ENCODE data around the gene CISTR.
"Not testable (repeated sequence)": the region's sequence is repeated elsewhere in the genome, so short reads cannot be mapped to it uniquely, and the experiment has no call there.

The CISTR gene

GRCh38 chr12:53780323-53780722 lies 28.5 kb upstream of the CISTR start:
- Histone ChIP-seq H3K4me3 (ENCODE audit: low read depth in 1 of 2, low read length in 2 of 2) (no peak overlapping the region), H3K36me3 (ENCODE audit: insufficient read depth, low read length) (no peaks in the 10 kb centered on the region), H3K9me3 (ENCODE audit: low read length) (no peaks in the 10 kb centered on the region), H3K27ac (ENCODE audit: low read depth, low read length) (no peak overlapping the region), H3K4me1 (ENCODE audit: insufficient read depth, low read length) (peaks cover 5% of the 10 kb centered on the region), H3K9ac (ENCODE audit: low read length) (no peak overlapping the region), H3K27me3 (ENCODE audit: control insufficient read depth in 1 of 2, insufficient read depth in 2 of 2, low read length in 2 of 2) (no peaks in the 10 kb centered on the region)

DNA sequence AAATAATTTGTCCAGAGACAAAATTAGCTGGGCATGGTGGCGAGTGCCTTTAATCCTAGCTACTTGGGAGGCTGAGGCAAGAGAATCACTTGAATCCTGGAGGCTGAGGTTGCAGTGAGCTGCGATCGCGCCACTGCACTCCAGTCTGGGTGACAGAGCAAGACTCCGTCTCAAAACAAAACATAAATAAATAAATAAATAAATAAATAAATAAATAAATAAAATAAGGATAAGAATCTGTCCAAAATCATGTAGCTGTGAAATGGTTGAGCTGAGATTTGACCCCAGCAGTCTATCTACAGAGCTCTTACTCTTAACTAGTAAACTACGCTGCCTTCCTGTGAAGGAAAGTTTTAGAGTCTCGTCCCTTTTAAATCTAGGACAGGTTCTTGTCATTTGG lies 27.9 kb upstream of the CISTR start:
- H3K36me3 ChIP-seq (ENCODE audit: insufficient read depth, low read length); H3K27ac ChIP-seq (ENCODE audit: low read depth, low read length); H3K4me1 ChIP-seq (ENCODE audit: insufficient read depth, low read length); H3K4me3 ChIP-seq (ENCODE audit: low read depth in 1 of 2, low read length in 2 of 2); H3K9me3 ChIP-seq (ENCODE audit: low read length); H3K9ac ChIP-seq (ENCODE audit: low read length); H3K27me3 ChIP-seq (ENCODE audit: control insufficient read depth in 1 of 2, insufficient read depth in 2 of 2, low read length in 2 of 2): not testable (repeated sequence)

DNA sequence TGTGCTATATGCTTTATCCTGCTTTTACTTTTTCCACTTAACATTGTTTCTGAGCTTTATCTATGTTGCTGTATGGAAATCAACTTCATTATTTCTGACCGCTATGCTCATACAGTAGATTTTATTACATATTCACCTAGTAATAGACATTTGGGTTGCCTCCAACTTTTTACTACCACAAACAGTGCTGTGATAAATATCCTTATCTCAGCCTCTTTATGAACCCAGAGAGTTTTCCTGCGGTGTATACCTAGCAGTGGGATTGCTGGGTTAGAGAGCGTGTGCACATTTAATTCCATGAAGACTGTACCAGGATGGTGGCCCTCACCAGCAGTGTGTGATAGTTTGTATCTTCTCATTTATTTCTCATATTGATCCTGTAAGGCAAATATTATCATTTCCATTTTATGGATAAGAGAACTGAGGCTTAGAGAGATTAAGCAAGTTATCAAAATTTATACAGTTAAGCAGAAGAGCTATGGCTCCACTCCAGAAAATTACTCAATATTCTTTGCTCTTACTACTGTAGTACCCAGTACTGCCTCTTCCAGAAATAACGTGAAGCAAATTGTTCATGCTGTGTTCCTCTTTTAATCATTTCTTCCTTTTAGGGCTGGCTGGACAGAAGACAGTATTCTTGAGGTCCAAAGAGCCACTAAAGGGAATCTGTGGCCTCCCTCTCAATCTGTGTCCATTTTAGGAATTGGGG lies 26.3 kb upstream of the CISTR start:
- Histone ChIP-seq H3K4me1 (ENCODE audit: insufficient read depth, low read length) (peaks cover 5% of the 10 kb centered on the region), H3K27me3 (ENCODE audit: control insufficient read depth in 1 of 2, insufficient read depth in 2 of 2, low read length in 2 of 2) (no peaks in the 10 kb centered on the region)

DNA sequence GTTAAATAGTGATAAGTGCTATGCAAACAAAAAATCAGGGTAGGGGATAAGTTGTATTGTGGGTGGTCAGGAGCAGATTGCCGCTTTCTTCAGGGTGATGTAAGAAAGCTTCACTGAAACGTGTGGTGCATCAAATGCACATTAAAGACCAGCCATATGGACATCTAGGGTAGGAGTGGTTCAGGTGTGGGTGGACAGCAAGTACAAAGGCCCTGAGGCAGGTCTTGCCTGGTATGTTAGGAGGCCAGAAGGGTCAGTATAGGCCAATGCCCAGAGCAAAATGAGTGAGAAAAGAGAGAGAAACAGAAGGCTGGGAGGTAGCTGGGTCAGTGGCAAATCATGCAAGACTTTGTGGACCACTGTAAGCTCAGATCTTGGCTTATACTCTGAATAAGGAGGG lies 25.6 kb upstream of the CISTR start:
- Histone ChIP-seq H3K27me3 (ENCODE audit: control insufficient read depth in 1 of 2, insufficient read depth in 2 of 2, low read length in 2 of 2) (no peaks in the 10 kb centered on the region), H3K9ac (ENCODE audit: low read length) (no peak overlapping the region), H3K4me3 (ENCODE audit: low read depth in 1 of 2, low read length in 2 of 2) (no peak overlapping the region), H3K9me3 (ENCODE audit: low read length) (no peaks in the 10 kb centered on the region), H3K27ac (ENCODE audit: low read depth, low read length) (no peak overlapping the region), H3K36me3 (ENCODE audit: insufficient read depth, low read length) (no peaks in the 10 kb centered on the region), H3K4me1 (ENCODE audit: insufficient read depth, low read length) (peaks cover 5% of the 10 kb centered on the region)

More for the DNA sequence above, 26.3 kb upstream of the CISTR start:
- no peak overlapping the region for H3K4me3 ChIP-seq (ENCODE audit: low read depth in 1 of 2, low read length in 2 of 2)
- H3K27ac ChIP-seq (ENCODE audit: low read depth, low read length): no peak overlapping the region
- no peak overlapping the region for H3K9ac ChIP-seq (ENCODE audit: low read length)
- no peaks in the 10 kb centered on the region for H3K9me3 ChIP-seq (ENCODE audit: low read length)
- no peaks in the 10 kb centered on the region for H3K36me3 ChIP-seq (ENCODE audit: insufficient read depth, low read length)

- Histone ChIP-seq H3K27ac (ENCODE audit: low read depth, low read length) (no peak overlapping the region), H3K4me1 (ENCODE audit: insufficient read depth, low read length) (peaks cover 5% of the 10 kb centered on the region), H3K36me3 (ENCODE audit: insufficient read depth, low read length) (no peaks in the 10 kb centered on the region), H3K27me3 (ENCODE audit: control insufficient read depth in 1 of 2, insufficient read depth in 2 of 2, low read length in 2 of 2) (no peaks in the 10 kb centered on the region), H3K9ac (ENCODE audit: low read length) (no peak overlapping the region), H3K4me3 (ENCODE audit: low read depth in 1 of 2, low read length in 2 of 2) (no peak overlapping the region), H3K9me3 (ENCODE audit: low read length) (no peaks in the 10 kb centered on the region)
Observed at GRCh38 chr12:53776872-53777271, 25.1 kb upstream of the CISTR start.

GRCh38 chr12:53775478-53776145 lies 23.8 kb upstream of the CISTR start:
- Histone ChIP-seq H3K27ac (ENCODE audit: low read depth, low read length) (no peak overlapping the region), H3K27me3 (ENCODE audit: control insufficient read depth in 1 of 2, insufficient read depth in 2 of 2, low read length in 2 of 2) (no peaks in the 10 kb centered on the region), H3K9me3 (ENCODE audit: low read length) (no peaks in the 10 kb centered on the region), H3K36me3 (ENCODE audit: insufficient read depth, low read length) (no peaks in the 10 kb centered on the region), H3K4me3 (ENCODE audit: low read depth in 1 of 2, low read length in 2 of 2) (no peak overlapping the region), H3K9ac (ENCODE audit: low read length) (no peak overlapping the region), H3K4me1 (ENCODE audit: insufficient read depth, low read length) (peaks cover 5% of the 10 kb centered on the region)

DNA sequence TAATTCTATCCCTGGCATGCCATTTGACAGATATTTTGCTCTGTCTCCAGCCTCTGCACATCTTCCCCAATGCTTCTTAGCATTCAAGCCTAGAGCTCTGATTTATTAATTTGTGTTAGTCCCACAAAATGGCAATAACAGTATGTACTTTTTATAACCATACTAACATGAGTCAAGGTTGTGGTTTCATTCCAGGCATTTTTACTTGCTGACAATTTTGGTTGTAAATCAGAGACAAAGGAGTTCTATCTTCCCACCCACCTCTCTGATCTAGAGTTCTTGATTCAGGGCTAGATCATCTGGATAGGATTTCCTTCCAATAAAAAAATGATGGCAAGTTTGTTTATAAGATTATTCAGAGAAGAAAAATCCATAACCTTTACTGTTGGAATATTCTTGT lies 18.5 kb upstream of the CISTR start:
- Histone ChIP-seq H3K27ac (ENCODE audit: low read depth, low read length) (no peak overlapping the region), H3K9ac (ENCODE audit: low read length) (no peak overlapping the region), H3K27me3 (ENCODE audit: control insufficient read depth in 1 of 2, insufficient read depth in 2 of 2, low read length in 2 of 2) (peaks cover 0 to 4% of the 10 kb centered on the region in 2 donors), H3K9me3 (ENCODE audit: low read length) (no peaks in the 10 kb centered on the region), H3K36me3 (ENCODE audit: insufficient read depth, low read length) (no peaks in the 10 kb centered on the region), H3K4me3 (ENCODE audit: low read depth in 1 of 2, low read length in 2 of 2) (no peak overlapping the region), H3K4me1 (ENCODE audit: insufficient read depth, low read length) (peaks cover 4% of the 10 kb centered on the region)

DNA sequence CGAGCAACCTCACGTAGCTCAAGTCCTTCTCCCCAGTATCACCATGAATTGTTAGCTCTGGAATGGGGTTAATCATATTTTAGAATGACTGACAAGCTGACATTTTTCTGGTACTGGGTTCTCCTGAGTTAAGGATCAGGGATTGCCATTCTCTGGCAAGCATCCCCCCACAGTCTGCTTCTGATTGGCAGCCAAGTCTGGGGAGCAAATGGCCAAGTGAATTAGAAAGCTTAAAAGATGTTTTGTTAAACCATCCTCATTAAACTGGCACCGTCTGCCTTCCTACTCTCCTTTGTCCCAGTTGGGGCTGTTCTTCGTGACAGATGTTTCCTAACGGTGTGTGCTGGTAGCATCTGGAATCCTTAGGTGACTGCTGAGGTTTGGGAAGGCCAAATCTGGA lies 17.2 kb upstream of the CISTR start:
- Histone ChIP-seq H3K4me3 (ENCODE audit: low read depth in 1 of 2, low read length in 2 of 2) (no peak overlapping the region), H3K4me1 (ENCODE audit: insufficient read depth, low read length) (peaks cover 4% of the 10 kb centered on the region), H3K36me3 (ENCODE audit: insufficient read depth, low read length) (no peaks in the 10 kb centered on the region), H3K9ac (ENCODE audit: low read length) (no peak overlapping the region), H3K27ac (ENCODE audit: low read depth, low read length) (no peak overlapping the region), H3K27me3 (ENCODE audit: control insufficient read depth in 1 of 2, insufficient read depth in 2 of 2, low read length in 2 of 2) (peaks cover 0 to 4% of the 10 kb centered on the region in 2 donors), H3K9me3 (ENCODE audit: low read length) (no peaks in the 10 kb centered on the region)

GRCh38 chr12:53766881-53767280 lies 15.1 kb upstream of the CISTR start:
- H3K4me1 ChIP-seq (ENCODE audit: insufficient read depth, low read length): peaks cover 4% of the 10 kb centered on the region

DNA sequence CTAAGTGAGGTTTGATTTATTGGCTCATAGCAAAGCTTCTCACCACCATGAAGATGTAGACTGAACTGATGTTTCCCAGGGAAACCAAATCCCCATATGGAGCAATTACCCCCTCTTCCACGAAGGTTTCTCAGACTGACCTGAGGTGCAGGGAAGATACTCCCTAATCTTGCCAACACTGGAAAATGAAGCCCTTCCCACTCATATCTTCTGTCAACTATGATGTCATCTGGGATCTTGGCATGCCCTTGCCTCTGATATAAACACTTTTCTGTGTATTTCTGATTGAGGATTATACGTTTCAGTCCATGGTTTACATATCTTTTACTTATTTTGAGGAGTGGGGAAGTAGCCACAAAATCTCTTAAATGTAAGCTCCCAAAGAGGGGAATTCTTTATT lies 14.1 kb upstream of the CISTR start:
- Histone ChIP-seq H3K27me3 (ENCODE audit: control insufficient read depth in 1 of 2, insufficient read depth in 2 of 2, low read length in 2 of 2) (peaks cover 0 to 4% of the 10 kb centered on the region in 2 donors), H3K4me3 (ENCODE audit: low read depth in 1 of 2, low read length in 2 of 2) (no peak overlapping the region), H3K36me3 (ENCODE audit: insufficient read depth, low read length) (no peaks in the 10 kb centered on the region), H3K9ac (ENCODE audit: low read length) (no peak overlapping the region), H3K27ac (ENCODE audit: low read depth, low read length) (no peak overlapping the region), H3K9me3 (ENCODE audit: low read length) (no peaks in the 10 kb centered on the region), H3K4me1 (ENCODE audit: insufficient read depth, low read length) (peaks cover 4% of the 10 kb centered on the region)

More at GRCh38 chr12:53766881-53767280, 15.1 kb upstream of the CISTR start:
- H3K36me3 ChIP-seq (ENCODE audit: insufficient read depth, low read length): no peaks in the 10 kb centered on the region
- H3K9ac ChIP-seq (ENCODE audit: low read length): no peak overlapping the region
- H3K27ac ChIP-seq (ENCODE audit: low read depth, low read length): no peak overlapping the region
- H3K4me3 ChIP-seq (ENCODE audit: low read depth in 1 of 2, low read length in 2 of 2): no peak overlapping the region
- H3K27me3 ChIP-seq (ENCODE audit: control insufficient read depth in 1 of 2, insufficient read depth in 2 of 2, low read length in 2 of 2): peaks cover 0 to 4% of the 10 kb centered on the region in 2 donors
- no peaks in the 10 kb centered on the region for H3K9me3 ChIP-seq (ENCODE audit: low read length)

GRCh38 chr12:53764615-53765014 lies 12.8 kb upstream of the CISTR start:
- peaks cover 0 to 4% of the 10 kb centered on the region in 2 donors for H3K27me3 ChIP-seq (ENCODE audit: control insufficient read depth in 1 of 2, insufficient read depth in 2 of 2, low read length in 2 of 2)
- no peak overlapping the region for H3K27ac ChIP-seq (ENCODE audit: low read depth, low read length)
- no peak overlapping the region for H3K4me3 ChIP-seq (ENCODE audit: low read depth in 1 of 2, low read length in 2 of 2)
- no peaks in the 10 kb centered on the region for H3K4me1 ChIP-seq (ENCODE audit: insufficient read depth, low read length)
- no peaks in the 10 kb centered on the region for H3K9me3 ChIP-seq (ENCODE audit: low read length)
- no peak overlapping the region for H3K9ac ChIP-seq (ENCODE audit: low read length)
- H3K36me3 ChIP-seq (ENCODE audit: insufficient read depth, low read length): no peaks in the 10 kb centered on the region

DNA sequence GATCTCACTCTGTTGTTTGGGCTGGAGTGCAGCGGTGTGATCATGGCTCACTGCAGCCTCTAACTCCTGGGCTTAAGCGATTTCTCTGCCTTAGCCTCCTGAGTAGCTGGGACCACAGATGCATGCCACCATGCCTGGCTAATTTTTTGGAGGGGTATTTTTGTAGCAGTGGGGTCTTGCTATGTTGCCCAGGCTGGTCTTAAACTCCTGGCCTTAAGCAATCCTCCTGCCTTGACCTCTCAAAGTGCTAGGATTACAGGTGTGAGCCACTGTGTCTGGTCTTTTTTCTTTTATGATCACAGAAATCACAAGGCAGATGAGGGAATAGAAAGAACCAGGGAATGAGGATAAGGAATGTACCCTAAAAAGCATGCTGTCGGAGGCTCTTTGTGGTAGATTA lies 11.0 kb upstream of the CISTR start:
- not testable (repeated sequence) for H3K9ac ChIP-seq (ENCODE audit: low read length); H3K36me3 ChIP-seq (ENCODE audit: insufficient read depth, low read length); H3K9me3 ChIP-seq (ENCODE audit: low read length); H3K4me3 ChIP-seq (ENCODE audit: low read depth in 1 of 2, low read length in 2 of 2); H3K27me3 ChIP-seq (ENCODE audit: control insufficient read depth in 1 of 2, insufficient read depth in 2 of 2, low read length in 2 of 2); H3K27ac ChIP-seq (ENCODE audit: low read depth, low read length); H3K4me1 ChIP-seq (ENCODE audit: insufficient read depth, low read length)
